Smooth muscle cell (in vitro differentiated cells): Measurements from ENCODE around the gene BCAS3. TPM values are rescaled to one million over a fixed set of nuclear protein-coding genes. Genes with fewer than 3 reads are reported as not detected.

ENCODE experiments used
- DNase-seq: peaks from one replicate; lab custom pipeline; 2025; ENCODE audit not compliant: unreplicated experiment; lab: John Stamatoyannopoulos, UW
- H2AFZ ChIP-seq: fragments of 200-600 bp; sonication (generic); 2 replicates; pipeline ENCODE4 v1.6.0; 2016; ENCODE audit warnings: antibody characterized with exemption, low read depth, mild to moderate bottlenecking
- H3F3A ChIP-seq: fragments of 200-600 bp; sonication (generic); 2 replicates; pipeline ENCODE4 v1.6.0; 2017; ENCODE audit warnings: antibody characterized with exemption, low read depth
- H3K27ac ChIP-seq: fragments of 200-600 bp; sonication (generic); 2 replicates; pipeline ENCODE4 v1.5.1; 2016; ENCODE audit warnings: low read depth, mild to moderate bottlenecking
- H3K27me3 ChIP-seq: fragments of 200-600 bp; sonication (generic); 2 replicates; pipeline ENCODE4 v1.6.1; 2016; ENCODE audit warnings: low read depth, mild to moderate bottlenecking
- H3K36me3 ChIP-seq: fragments of 200-600 bp; sonication (generic); 2 replicates; pipeline ENCODE4 v1.5.1; 2016; ENCODE audit warnings: low read depth
- H3K4me1 ChIP-seq: fragments of 200-600 bp; sonication (generic); 2 replicates; pipeline ENCODE4 v1.5.1; 2016; ENCODE audit warnings: low read depth
- H3K4me2 ChIP-seq: fragments of 200-600 bp; sonication (generic); 2 replicates; pipeline ENCODE4 v1.6.0; 2016; ENCODE audit warnings: mild to moderate bottlenecking
- H3K4me3 ChIP-seq: fragments of 200-600 bp; sonication (generic); 2 replicates; pipeline ENCODE4 v1.5.1; 2016; ENCODE audit warnings: mild to moderate bottlenecking
- H3K79me2 ChIP-seq: fragments of 200-600 bp; sonication (generic); 2 replicates; pipeline ENCODE4 v1.6.0; 2016; ENCODE audit warnings: low read depth, mild to moderate bottlenecking
- H3K9ac ChIP-seq: fragments of 200-600 bp; sonication (generic); 2 replicates; pipeline ENCODE4 v1.6.0; 2016; ENCODE audit warnings: low read depth
- H3K9me3 ChIP-seq: fragments of 200-600 bp; sonication (generic); replicated peaks from 2 replicates; pipeline ENCODE4 v1.5.1; 2016; ENCODE audit warnings: low read depth
- H4K20me1 ChIP-seq: fragments of 200-600 bp; sonication (generic); 2 replicates; pipeline ENCODE4 v1.6.0; 2016; ENCODE audit warnings: low read depth
- WGBS: methylation state at CpG from one replicate; pipeline ENCODE4 v1.1.7; 2016; ENCODE audit warnings: low lambda C conversion rate; 5-methylcytosine and 5-hydroxymethylcytosine counted together
- polyA plus RNA-seq: library from polyadenylated mRNA; unstranded; fragments of >200 nt; fragmentation: Nextera tagmentation; extraction: Ambion mirVana; gene quantifications from 2 replicates; pipeline ENCODE4 v1.2.1, GENCODE V29; 2016
- total RNA-seq: library from RNA; depleted of rRNA; stranded (reverse); fragments of >200 nt; gene quantifications from 2 replicates; pipeline ENCODE4 v1.2.3, GENCODE V29; 2014
- TF ChIP-seq, protein P1 (sequence below): fragments of 200-600 bp; sonication (generic); IDR thresholded peaks from 2 replicates; pipeline ENCODE4 v1.5.1; 2017; ENCODE audit warnings: borderline replicate concordance, mild to moderate bottlenecking, antibody characterized with exemption; ENCODE audit not compliant: insufficient read depth, poor library complexity, severe bottlenecking

The BCAS3 gene
- total and polyA plus RNA-seq, 2 experiments from 2014 or later: 17.2 to 54.5 TPM

DNA sequence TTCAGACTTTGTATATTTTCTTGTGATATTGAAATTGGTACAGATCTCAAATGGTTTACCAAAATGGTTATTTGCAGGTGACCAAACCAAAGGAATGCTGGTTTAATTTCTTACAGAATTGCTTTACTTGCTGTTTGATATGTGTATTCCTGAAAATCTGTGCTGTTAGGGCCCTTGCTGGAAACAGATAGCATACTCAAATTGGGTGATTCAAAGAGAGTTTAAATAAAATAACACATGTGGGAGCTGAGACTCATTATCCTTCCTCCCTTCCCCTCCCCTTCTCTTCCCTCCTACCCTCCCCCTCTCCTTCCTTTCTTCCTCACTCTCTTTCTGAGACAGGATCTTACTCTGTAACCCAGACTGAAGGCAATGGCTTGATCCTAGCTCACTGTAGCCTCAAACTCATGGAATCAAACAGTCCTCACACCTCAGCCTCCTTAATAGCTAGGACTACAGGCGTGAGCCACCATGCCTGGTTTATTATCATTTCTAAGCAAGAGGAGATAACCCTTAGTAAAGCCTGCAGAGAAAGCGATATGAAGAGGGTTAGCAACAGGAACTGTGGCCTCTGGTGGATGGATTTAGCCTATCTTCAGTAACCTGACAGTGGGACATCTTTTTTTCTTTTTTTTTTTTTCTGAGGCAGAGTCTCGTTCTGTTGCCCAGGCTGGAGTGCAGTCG, 141.9 kb downstream of the BCAS3 start:
- Histone ChIP-seq H3K36me3 (no peaks in the 10 kb centered on the region), H3K27me3 (no peaks in the 10 kb centered on the region), H3K4me3 (no peak overlapping the region), H3K9me3 (no peaks in the 10 kb centered on the region), H3K4me1 (no peaks in the 10 kb centered on the region), H3K9ac (no peak overlapping the region), H3K4me2 (no peak overlapping the region), H2AFZ (no peak overlapping the region), H3K79me2 (no peaks in the 10 kb centered on the region), H3F3A (no peaks in the 10 kb centered on the region), H3K27ac (no peak overlapping the region), H4K20me1 (no peaks in the 10 kb centered on the region)
- TF ChIP-seq, protein P1, sequence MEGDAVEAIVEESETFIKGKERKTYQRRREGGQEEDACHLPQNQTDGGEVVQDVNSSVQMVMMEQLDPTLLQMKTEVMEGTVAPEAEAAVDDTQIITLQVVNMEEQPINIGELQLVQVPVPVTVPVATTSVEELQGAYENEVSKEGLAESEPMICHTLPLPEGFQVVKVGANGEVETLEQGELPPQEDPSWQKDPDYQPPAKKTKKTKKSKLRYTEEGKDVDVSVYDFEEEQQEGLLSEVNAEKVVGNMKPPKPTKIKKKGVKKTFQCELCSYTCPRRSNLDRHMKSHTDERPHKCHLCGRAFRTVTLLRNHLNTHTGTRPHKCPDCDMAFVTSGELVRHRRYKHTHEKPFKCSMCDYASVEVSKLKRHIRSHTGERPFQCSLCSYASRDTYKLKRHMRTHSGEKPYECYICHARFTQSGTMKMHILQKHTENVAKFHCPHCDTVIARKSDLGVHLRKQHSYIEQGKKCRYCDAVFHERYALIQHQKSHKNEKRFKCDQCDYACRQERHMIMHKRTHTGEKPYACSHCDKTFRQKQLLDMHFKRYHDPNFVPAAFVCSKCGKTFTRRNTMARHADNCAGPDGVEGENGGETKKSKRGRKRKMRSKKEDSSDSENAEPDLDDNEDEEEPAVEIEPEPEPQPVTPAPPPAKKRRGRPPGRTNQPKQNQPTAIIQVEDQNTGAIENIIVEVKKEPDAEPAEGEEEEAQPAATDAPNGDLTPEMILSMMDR: no peak
- DNase-seq: no peak
- 83% methylated on average over 4 of the region's 4 CpGs for WGBS

DNA sequence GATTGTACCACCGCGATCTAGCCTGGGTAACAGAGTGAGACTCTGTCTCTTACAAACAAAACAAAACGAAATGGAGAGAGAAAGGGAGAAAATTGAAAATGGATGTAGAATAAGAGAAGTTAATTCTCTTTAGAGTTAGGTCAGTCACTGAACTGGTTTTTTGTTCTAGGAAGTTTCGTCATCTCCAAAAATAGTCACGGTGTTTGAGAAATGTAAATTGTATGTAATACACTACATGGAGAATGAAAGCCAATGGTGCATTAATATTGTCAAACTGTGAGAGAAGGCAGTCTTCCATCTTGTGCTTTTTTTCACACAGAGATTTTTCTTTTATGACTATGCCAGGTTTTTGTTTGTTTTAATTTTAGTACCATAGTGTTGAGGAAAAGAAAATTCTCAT, 145.9 kb downstream of the BCAS3 start:
- TF ChIP-seq, protein P1: no peak
- no peaks in the 10 kb centered on the region for H3F3A ChIP-seq
- no peaks in the 10 kb centered on the region for H3K4me1 ChIP-seq
- no peak overlapping the region for H2AFZ ChIP-seq
- WGBS: 93% methylated on average over 5 of the region's 5 CpGs
- no peak overlapping the region for H3K27ac ChIP-seq
- DNase-seq: no peak
- H3K9ac ChIP-seq: no peak overlapping the region
- H3K4me2 ChIP-seq: no peak overlapping the region
- no peak overlapping the region for H3K4me3 ChIP-seq
- H3K36me3 ChIP-seq: no peaks in the 10 kb centered on the region
- no peaks in the 10 kb centered on the region for H3K9me3 ChIP-seq
- H3K79me2 ChIP-seq: no peaks in the 10 kb centered on the region
- H3K27me3 ChIP-seq: no peaks in the 10 kb centered on the region
- no peaks in the 10 kb centered on the region for H4K20me1 ChIP-seq

GRCh38 chr17:60825351-60825750, 147.7 kb downstream of the BCAS3 start:
- Histone ChIP-seq H3K36me3 (no peaks in the 10 kb centered on the region), H3K79me2 (no peaks in the 10 kb centered on the region), H3K4me3 (no peak overlapping the region), H3K9ac (no peak overlapping the region), H3F3A (no peaks in the 10 kb centered on the region), H3K9me3 (no peaks in the 10 kb centered on the region), H4K20me1 (no peaks in the 10 kb centered on the region), H3K27ac (no peak overlapping the region), H3K4me2 (no peak overlapping the region), H3K4me1 (no peaks in the 10 kb centered on the region), H2AFZ (no peak overlapping the region), H3K27me3 (no peaks in the 10 kb centered on the region)
- WGBS: 98% methylated on average over 1 of the region's 1 CpG
- TF ChIP-seq, protein P1: no peak
- DNase-seq: no peak

GRCh38 chr17:60827943-60828342, 150.3 kb downstream of the BCAS3 start:
- H3K9ac ChIP-seq: no peak overlapping the region
- no peaks in the 10 kb centered on the region for H3K27me3 ChIP-seq
- no peaks in the 10 kb centered on the region for H3K9me3 ChIP-seq
- H2AFZ ChIP-seq: no peak overlapping the region
- H3K36me3 ChIP-seq: no peaks in the 10 kb centered on the region
- no peaks in the 10 kb centered on the region for H3K4me1 ChIP-seq
- H3F3A ChIP-seq: no peaks in the 10 kb centered on the region
- no peak overlapping the region for H3K4me3 ChIP-seq
- no peaks in the 10 kb centered on the region for H3K79me2 ChIP-seq
- H4K20me1 ChIP-seq: no peaks in the 10 kb centered on the region
- no peak overlapping the region for H3K27ac ChIP-seq
- H3K4me2 ChIP-seq: no peak overlapping the region
- TF ChIP-seq, protein P1: no peak
- DNase-seq: no peak
